Pericardium fibroblast (primary cell): ENCODE results near the gene PCYT2. TPM values are rescaled to one million over a fixed set of nuclear protein-coding genes. Genes with fewer than 3 reads are reported as not detected.

Experiments used
- total RNA-seq: library from RNA; depleted of rRNA; stranded (reverse); fragments of >200 nt; gene quantifications from 2 replicates; pipeline ENCODE4 v1.2.3, GENCODE V29; 2015

The PCYT2 gene
- 61.2 and 85.8 TPM in 2 replicates for total RNA-seq

DNA sequence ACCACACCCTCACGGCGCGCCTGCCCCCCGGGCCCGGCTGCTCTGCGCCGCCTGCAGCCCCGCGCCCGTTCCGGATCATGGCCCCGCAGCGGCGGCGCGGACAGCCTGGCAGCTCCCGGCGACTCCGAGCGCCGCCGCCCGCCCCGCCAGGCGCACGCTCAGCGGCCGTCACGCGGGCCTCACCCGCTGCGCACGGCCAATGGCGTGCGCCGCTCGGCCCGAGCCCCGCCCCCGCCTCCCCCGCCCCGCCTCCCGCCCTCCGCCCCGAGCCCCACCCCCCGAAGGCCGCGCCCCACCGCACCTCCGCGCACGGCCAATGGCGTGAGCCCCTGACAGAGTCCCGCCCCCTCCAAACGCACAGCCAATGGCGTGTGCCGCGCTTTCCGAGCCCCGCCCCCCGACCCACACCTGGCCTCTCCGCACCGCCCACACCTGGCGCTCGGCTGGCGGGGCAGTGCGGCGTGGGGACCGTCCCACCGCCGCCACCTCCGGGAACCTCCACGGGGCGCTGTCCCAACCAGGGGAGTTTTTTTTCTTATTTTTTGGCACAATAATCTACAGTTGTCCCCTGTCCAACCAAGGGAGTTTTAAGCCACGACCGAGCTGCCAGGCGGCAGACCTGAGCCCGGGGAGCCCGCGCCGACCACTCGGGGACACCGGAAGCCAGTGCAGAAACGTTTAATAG is at the start of gene PCYT2:
TSS of gene PCYT2 (minus strand) at position 123 of the 685 bp plus-strand sequence. CDS start at position 79, 44 bp downstream.

DNA sequence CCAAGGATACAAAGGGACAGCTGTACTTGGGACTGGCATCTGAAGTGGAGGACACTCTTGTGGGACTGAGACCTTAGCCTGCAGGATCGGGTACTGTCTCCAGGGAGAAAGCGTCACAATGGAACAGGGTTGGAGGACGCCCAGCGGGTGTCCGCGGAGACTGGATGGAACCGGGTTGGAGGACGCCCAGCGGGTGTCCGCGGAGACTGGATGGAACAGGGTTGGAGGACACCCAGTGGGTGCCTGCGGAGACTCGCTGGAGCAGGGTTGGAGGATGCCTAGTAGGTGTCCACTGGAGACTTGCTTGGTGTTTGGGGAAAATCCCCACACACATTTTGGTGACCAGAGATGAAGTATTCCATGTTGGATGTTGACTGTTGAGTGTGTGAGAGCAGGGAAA is 36.0 kb upstream of the PCYT2 start, which contains the start of gene MYADML2:
TSS of gene MYADML2 (minus strand) at position 45 of the 400 bp plus-strand sequence. CDS start 5,492 bp downstream, outside the sequence.

DNA sequence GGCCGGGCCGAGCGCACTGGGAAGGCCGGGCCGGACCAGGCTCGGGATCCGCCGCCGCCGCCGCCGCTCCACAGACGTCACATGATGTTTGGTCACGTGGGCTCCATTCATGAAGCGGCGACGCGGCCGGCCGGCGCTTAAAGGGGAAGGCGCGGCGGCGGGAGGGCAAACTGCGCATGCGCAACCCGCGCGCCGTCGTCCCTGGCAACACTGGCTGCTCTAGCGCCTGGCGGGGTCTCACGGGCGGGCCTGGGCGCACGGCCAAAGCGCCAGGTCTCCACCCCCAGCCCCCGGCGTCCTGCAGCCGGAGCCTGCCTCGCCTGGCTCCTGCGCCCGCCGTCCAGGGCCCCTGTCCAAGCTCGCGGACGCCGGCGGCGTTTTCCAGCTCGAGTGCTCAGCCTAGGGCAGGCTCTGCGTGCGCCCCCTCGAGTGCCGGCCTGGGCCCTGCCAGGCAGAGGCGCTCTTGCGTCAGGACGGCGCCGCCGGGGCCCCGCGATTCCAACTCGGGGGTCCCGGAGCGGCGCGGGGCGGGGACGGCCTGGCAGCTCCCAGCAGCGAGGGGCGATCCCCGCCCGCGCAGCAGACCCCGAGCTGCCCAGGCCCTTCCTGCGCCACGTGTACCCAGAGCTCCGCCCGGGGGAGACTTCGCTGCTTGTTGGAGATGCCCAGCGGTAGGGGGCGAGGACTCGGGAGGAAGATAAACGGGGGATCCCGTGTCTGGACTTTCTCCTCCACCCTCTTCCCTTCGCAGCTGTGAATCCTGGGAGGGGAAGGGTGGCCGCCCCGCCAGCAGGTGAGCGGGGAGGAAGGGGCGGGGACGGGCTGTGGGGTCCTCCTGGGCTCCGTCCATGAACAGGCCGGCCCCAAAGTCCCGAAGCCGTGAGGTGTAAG is 16.7 kb upstream of the PCYT2 start, which contains the start of gene MAFG:
TSS of gene MAFG (minus strand) at position 83 of the 891 bp plus-strand sequence. CDS start 4,550 bp downstream, outside the sequence.

DNA sequence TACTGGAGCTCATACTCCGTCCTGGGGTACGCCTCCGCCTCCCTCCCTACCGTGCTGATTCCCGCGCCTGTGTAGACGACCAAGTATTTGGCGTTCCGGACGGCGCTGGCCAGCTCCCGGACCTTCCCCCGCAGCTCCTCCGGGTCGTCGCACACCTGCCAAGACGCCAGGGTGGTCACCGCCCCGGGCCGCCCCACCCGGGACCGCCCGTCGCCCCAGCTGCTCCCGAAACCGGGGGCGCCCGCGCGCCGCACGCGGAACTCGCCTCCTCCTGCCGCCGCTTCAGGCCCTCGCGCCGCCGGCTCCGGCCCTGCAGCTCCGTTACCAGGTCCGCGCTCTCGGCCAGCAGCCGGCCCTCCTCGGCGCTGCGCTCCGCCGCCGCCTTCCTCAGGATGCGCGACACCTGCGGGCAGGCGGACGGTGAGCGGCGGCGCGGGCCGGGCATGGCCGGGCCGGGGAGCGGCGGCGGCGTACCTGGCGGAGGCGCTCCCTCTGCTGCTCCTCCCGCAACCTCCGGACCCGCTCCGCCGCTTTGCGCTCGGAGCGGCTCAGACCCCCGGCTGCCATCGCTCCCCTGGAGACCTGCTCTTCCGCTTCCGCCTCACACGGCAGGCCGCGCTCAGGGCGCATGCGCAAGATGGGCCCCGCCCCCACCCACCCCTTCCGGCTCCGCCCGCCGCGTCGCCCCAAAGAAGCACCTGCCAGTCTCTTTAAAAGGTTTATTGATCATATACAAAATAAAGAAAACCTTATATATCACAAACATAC is 6.5 kb upstream of the PCYT2 start, which contains the start of gene SIRT7:
TSS of gene SIRT7 (minus strand) at position 612 of the 768 bp plus-strand sequence. CDS start at position 567, 45 bp downstream.

DNA sequence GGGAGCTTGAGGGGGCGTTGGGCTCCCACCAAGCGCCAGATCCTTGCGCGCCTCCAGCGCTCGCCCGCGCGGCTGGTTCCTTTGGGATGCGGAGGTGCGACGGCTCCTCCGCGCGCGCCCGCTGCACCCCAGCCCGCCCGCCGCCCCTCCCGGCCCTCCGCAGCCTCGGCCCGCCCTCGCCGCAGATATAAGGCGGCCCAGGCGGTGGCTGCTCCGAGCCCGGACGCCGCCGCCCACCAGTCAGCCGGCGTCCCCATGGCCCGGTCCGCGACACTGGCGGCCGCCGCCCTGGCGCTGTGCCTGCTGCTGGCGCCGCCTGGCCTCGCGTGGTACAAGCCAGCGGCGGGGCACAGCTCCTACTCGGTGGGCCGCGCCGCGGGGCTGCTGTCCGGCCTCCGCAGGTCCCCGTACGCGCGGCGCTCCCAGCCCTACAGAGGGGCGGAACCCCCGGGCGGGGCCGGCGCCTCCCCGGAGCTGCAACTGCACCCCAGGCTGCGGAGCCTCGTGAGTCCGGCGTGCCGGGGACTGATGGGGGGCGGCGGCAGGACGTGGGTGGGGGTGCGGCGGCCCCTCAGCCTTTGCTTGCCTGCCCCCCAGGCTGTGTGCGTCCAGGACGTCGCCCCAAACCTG is 9.1 kb downstream of the PCYT2 start, which contains the start of gene NPB:
TSS of gene NPB (plus strand) at position 216 of the 630 bp plus-strand sequence. CDS start at position 256, 40 bp downstream.

DNA sequence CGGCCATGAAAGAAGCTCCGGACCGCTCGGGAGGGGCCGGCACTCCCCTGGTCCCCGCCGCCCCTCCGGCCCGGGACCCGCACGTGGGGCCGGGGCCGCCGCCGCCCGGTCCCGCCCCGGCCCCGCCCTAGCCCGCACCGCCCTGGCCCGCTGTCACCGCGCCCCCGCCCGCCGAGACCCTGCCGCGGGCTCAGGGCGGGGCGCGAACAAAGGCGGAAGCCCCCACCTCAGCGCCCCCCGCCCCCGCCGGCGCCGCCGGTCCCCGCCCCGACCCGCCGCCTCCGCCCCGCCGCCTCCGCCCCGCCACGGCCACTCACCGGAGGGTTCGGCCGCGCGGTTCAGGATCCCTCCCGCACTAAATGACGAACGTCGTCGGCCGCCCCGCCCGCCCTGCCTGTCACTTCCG is 40.2 kb downstream of the PCYT2 start, which contains the start of gene ARHGDIA:
TSS of gene ARHGDIA (minus strand) at position 357 of the 406 bp plus-strand sequence. CDS start 1,407 bp downstream, outside the sequence.

DNA sequence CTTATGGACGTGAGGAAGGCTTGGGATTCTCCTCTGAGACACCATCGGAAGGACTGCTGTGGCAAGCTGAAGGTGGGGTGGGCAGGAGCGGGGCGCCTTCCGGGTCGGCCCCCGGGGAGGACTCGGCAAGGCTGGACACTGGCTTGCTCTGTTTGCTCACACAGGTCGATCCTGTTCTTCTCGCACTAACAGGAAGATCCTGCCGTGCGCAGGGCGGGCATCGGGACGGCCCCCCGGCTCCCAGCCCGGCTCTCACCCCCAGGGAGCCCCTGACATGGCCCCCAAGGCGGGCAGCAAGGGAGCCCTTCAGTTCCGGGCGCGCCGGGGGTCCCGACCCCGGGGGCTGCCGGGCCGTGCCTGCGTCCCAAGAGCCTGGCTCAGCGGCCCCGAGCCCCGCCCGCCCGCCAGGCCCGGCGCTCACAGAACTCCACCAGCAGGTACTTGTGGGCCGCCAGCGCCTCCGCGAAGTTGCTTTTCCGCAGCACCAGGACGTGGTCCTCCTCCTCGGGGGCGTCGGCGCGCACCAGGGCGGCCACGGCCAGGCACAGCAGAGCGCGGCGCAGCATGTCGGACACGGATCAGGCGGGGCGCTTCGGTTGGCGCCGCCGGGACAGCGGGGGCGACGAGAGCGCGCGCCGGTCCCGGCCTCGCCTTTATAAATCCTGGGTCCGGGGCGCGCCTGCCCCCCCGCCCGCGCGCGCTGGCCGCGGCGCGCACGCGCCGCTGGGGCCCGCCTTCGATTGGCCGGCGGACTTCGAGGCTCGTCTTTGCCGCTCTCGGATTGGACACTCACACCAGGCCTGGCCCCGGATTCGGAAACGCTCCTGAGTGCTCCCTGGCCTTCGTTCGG is 51.1 kb downstream of the PCYT2 start, which contains the start of gene P4HB:
TSS of gene P4HB (minus strand) at position 630 of the 850 bp plus-strand sequence. CDS start at position 566, 64 bp downstream.

Other genes with a start within 250 kb of the PCYT2 start
- 40.1 and 72.2 TPM in 2 replicates for gene OXLD1, start 244.8 kb downstream of the PCYT2 start, total RNA-seq
- gene CCDC137, start 244.7 kb downstream of the PCYT2 start, total RNA-seq, result 11.3 and 16.8 TPM in 2 replicates
- gene ARL16, start 227.6 kb downstream of the PCYT2 start, total RNA-seq, result 27.7 and 51.7 TPM in 2 replicates
- gene HGS, start 227.4 kb downstream of the PCYT2 start, total RNA-seq, result 56.9 and 81.2 TPM in 2 replicates
- 51.1 and 76.6 TPM in 2 replicates for gene MRPL12, start 208.0 kb downstream of the PCYT2 start, total RNA-seq
- gene SLC25A10, start 199.1 kb downstream of the PCYT2 start, total RNA-seq, result 10.7 and 22.4 TPM in 2 replicates
- not detected in 2 replicates for gene GCGR, start 107.2 kb downstream of the PCYT2 start, total RNA-seq
- 131 and 142 TPM in 2 replicates for gene MCRIP1, start 78.1 kb downstream of the PCYT2 start, total RNA-seq
- not detected in 2 replicates for gene PPP1R27, start 76.3 kb downstream of the PCYT2 start, total RNA-seq
- gene P4HB, start 50.9 kb downstream of the PCYT2 start, total RNA-seq, result 1,324 and 2,574 TPM in 2 replicates
- 174 and 302 TPM in 2 replicates for gene ARHGDIA, start 40.1 kb downstream of the PCYT2 start, total RNA-seq
- gene ALYREF, start 19.8 kb downstream of the PCYT2 start, total RNA-seq, result 83.6 and 98.5 TPM in 2 replicates
- 192 and 206 TPM in 2 replicates for gene ANAPC11, start 19.7 kb downstream of the PCYT2 start, total RNA-seq
- 1.1 and 2.0 TPM in 2 replicates for gene NPB, start 9.2 kb downstream of the PCYT2 start, total RNA-seq
- 10.7 and 10.8 TPM in 2 replicates for gene SIRT7, start 6.8 kb upstream of the PCYT2 start, total RNA-seq
- gene MAFG, start 16.3 kb upstream of the PCYT2 start, total RNA-seq, result 14.4 and 23.2 TPM in 2 replicates
- gene PYCR1, start 25.9 kb upstream of the PCYT2 start, total RNA-seq, result 121 and 144 TPM in 2 replicates
- not detected in 2 replicates for gene MYADML2, start 35.8 kb upstream of the PCYT2 start, total RNA-seq
- gene NOTUM, start 49.8 kb upstream of the PCYT2 start, total RNA-seq, result not detected in 2 replicates
- 13.2 and 15.6 TPM in 2 replicates for gene ASPSCR1, start 66.2 kb upstream of the PCYT2 start, total RNA-seq
- 44.6 and 69.1 TPM in 2 replicates for gene CENPX, start 111.5 kb upstream of the PCYT2 start, total RNA-seq
- gene LRRC45, start 111.9 kb upstream of the PCYT2 start, total RNA-seq, result 14.4 and 15.6 TPM in 2 replicates
- 17.4 and 21.6 TPM in 2 replicates for gene RAC3, start 120.3 kb upstream of the PCYT2 start, total RNA-seq
- gene DCXR, start 126.3 kb upstream of the PCYT2 start, total RNA-seq, result 91.7 and 113 TPM in 2 replicates
- gene RFNG, start 140.4 kb upstream of the PCYT2 start, total RNA-seq, result 51.6 and 58.4 TPM in 2 replicates
- 78.2 and 81.1 TPM in 2 replicates for gene GPS1, start 140.5 kb upstream of the PCYT2 start, total RNA-seq
- 30.2 and 57.8 TPM in 2 replicates for gene DUS1L, start 154.4 kb upstream of the PCYT2 start, total RNA-seq
- gene FASN, start 186.8 kb upstream of the PCYT2 start, total RNA-seq, result 108 and 137 TPM in 2 replicates